CD4-positive, alpha-beta T cell treated with Interleukin-15 for 4 hours (primary cell): ENCODE data around the gene B3GNT5.

Experiments
- DNase-seq: peaks from one replicate; pipeline ENCODE4 v3.0.0-alpha.2; 2020; ENCODE audit warnings: low spot score

Gene B3GNT5

GRCh38 chr3:183295211-183295610 lies 42.2 kb downstream of the B3GNT5 start:
- DNase-seq: no peak

- DNase-seq: no peak
Observed at GRCh38 chr3:183296944-183297343, 43.9 kb downstream of the B3GNT5 start.

GRCh38 chr3:183298701-183299153 lies 45.7 kb downstream of the B3GNT5 start:
- no peak for DNase-seq

- DNase-seq: no peak
Observed at GRCh38 chr3:183299976-183300375, 46.9 kb downstream of the B3GNT5 start.

GRCh38 chr3:183300996-183301562 lies 48.0 kb downstream of the B3GNT5 start:
- DNase-seq: no peak

GRCh38 chr3:183301937-183302580 lies 49.0 kb downstream of the B3GNT5 start:
- no peak for DNase-seq

- DNase-seq: no peak
Observed at GRCh38 chr3:183303690-183304089, 50.6 kb downstream of the B3GNT5 start.

- peak; percentile 24 for DNase-seq
Observed at GRCh38 chr3:183306798-183307671, 54.0 kb downstream of the B3GNT5 start.

GRCh38 chr3:183307749-183308148 lies 54.7 kb downstream of the B3GNT5 start:
- no peak for DNase-seq

GRCh38 chr3:183308751-183309150 lies 55.7 kb downstream of the B3GNT5 start:
- DNase-seq: no peak

GRCh38 chr3:183309276-183309675 lies 56.2 kb downstream of the B3GNT5 start:
- DNase-seq: no peak

GRCh38 chr3:183310936-183311335 lies 57.9 kb downstream of the B3GNT5 start:
- no peak for DNase-seq

- DNase-seq: no peak
Observed at GRCh38 chr3:183312433-183312832, 59.4 kb downstream of the B3GNT5 start.

GRCh38 chr3:183313351-183313750 lies 60.3 kb downstream of the B3GNT5 start:
- DNase-seq: no peak

- no peak for DNase-seq
Observed at GRCh38 chr3:183313764-183314163, 60.7 kb downstream of the B3GNT5 start.

GRCh38 chr3:183315739-183316138 lies 62.7 kb downstream of the B3GNT5 start:
- no peak for DNase-seq

- no peak for DNase-seq
Observed at GRCh38 chr3:183317271-183317670, 64.2 kb downstream of the B3GNT5 start.

- DNase-seq: no peak
Observed at GRCh38 chr3:183317886-183318865, 65.1 kb downstream of the B3GNT5 start.

GRCh38 chr3:183318877-183319276 lies 65.8 kb downstream of the B3GNT5 start:
- no peak for DNase-seq

GRCh38 chr3:183319371-183319770 lies 66.3 kb downstream of the B3GNT5 start:
- no peak for DNase-seq
